Measurements from ENCODE around the gene HYDIN.
"Not testable (repeated sequence)": the region's sequence is repeated elsewhere in the genome, so short reads cannot be mapped to it uniquely, and the experiment has no call there.

The HYDIN gene

DNA sequence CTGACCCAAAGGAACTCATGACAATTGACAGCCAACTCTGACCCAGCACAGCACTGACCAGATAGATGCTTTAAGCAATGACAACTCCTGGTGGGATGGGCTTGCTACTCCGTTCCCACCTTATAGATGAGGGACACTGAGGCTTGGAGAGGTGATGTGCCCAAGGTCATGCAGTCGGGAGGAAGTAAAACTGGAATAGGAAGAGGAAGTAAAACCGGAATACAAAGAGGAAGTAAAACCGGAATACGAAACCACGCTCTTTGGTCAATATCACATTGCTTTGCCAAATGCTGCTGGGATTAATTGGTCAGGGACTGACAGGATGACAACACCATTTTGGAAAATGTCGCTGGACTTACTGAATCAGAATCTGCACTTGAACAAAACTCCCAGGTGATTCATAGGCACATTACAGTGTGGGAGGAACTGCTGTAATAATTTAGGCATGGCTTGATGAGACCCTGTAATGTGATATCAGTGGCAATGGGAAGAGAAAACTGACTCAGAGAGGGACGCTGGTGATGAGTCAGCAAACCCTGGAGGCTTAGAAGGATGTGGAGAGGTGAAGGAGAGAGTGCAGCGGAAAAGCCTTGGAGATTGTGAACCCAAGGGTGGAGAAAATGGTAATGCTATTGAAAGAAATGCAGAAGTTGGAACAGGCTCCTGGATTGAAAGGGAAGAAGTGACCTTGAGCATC, 243.4 kb downstream of the HYDIN start:
- DNase-seq, result not testable (repeated sequence)

DNA sequence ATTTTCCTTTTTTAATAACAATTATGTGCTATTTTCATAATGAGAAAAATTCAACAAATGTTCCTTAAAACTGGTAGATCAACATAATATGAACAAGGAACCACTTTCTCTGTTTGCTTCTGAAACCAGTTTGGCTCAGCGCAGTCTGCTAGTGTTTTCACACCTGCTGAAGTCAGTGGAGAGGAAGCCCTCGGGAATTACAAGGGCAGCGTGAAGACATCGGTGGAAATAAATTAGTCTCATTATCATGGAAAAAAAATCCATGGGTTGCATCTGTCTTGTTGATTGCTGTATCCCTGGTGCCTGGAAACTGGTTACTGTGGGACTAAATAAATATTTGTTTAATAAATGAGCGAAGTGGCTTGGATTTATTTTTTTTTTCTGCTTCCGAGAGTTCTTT, 245.8 kb downstream of the HYDIN start:
- not testable (repeated sequence) for DNase-seq

DNA sequence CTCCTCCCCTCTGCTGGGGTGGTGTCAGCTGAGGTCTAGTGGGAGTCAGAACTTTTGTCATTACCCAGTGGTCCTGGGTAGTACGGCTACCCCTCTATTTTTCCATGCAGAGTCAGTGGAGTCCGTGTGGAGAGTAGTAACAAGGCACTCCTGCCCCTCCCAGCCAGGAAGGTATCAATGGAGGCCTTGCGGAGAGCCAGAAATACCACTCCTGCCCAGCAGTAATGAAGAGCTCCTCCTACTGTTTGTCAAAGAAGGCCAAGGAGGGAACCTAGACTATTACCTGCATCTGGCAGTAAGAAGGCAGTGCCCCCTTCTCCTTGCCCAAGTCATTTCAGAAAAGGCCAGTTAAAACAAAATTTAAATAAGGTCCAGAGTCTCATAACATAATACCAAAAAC, 262.2 kb downstream of the HYDIN start:
- not testable (repeated sequence) for DNase-seq

DNA sequence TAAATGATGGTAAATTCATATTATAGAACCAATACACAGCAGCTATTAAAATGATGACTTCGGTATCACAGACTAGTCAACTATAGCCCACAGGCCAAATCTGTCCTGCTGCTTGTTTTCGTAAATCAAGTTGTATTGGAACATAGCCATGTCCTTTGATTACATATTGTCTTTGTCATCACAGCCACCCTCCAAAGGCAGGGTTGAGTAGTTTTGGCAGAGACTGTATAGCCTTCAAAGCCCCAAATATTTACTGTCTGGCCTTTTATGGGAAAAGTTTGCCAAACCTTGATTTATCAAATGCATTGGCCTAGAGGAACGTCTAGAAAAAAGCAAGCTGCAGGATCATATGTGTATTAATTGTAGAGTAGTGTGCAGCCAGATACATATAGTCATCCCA, 270.4 kb downstream of the HYDIN start:
- not testable (repeated sequence) for DNase-seq

DNA sequence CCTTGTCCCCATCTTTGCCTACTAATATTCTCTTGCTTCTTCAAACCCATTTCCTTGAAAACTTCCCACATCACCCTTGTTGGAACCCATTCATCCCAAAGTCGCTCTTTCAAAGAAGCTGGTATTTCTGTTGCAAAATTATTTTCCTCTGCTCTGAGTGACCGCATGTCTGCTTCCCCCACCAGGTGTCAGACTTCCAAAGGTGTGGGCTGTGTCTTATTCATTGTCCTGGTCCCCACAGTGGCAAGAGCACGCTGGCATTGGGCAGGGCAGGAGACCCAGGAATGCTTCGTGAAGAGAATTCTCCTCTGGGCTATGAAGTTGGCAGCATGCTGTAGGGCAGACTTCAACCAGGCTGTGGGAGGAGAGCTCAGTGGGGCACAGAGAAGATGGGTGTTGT, 275.6 kb downstream of the HYDIN start:
- DNase-seq, result not testable (repeated sequence)

DNA sequence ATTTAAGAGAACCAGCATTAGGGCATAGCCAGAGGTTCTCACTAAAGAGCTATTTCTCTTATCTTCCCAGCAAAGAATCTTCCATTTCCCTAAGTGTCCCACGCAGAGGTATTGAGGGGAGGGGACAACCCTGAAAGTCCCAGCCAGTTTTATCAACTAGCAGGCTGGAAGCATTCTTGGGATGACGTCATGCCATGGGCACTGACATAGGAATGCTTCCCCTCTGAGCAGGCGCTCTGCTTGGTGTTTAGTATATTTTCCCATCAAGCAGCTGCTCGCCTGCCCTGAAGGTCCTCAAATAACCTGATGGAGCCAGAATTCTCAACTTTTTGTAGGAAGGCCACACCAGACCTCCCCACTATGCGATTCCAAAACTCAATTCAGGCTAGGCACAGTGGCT, 276.7 kb downstream of the HYDIN start:
- not testable (repeated sequence) for DNase-seq

DNA sequence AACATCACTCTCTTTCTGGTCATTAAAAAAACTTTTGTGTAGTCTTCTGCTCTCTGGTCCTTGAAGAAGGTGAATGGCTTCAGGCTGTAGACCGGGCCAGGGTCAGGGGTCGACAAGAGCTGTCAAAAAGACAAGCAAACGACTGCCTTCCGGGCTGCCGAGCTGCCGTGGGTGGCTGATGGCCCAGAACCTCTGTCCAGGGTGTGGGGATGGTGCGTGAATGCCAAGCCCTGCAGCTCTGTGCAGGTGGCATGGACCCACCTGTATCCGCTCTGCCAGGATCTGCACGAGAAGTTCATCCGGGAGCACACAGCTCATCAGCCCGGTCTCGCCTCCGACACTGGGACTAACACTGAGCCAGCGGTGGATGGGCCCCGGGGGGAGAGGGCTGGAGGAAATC, 287.0 kb downstream of the HYDIN start:
- not testable (repeated sequence) for DNase-seq

DNA sequence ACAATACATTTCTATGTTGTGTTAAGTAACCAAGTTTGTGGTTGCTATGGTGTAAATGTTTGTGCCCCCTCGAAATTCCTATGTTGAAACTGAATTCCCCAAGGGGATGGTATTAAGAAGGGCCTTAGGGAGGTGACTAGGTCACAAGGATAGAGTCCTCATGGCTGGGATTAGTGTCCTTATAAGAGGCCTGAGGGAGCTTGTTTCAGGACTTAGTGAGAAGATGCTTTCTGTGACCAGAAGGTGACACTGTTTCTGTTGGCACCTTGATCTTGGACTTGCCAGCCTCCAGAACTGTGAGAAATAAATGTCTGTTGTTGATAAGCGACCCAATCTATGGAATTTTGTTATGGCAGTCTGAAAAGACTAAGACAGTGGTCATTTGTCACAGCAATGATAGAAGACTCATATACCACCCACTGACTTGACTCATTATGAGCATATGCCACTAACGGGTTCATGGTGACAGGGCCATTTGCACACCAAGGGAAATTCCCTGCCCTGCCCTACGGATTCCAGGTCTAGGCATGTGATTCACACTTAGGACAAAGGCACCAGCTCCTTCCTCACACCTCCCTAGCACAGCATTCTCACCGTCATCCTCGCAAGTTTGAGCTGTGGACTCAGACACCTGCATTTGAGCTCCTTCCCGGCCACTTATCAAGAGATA, 290.7 kb downstream of the HYDIN start:
- not testable (repeated sequence) for DNase-seq

DNA sequence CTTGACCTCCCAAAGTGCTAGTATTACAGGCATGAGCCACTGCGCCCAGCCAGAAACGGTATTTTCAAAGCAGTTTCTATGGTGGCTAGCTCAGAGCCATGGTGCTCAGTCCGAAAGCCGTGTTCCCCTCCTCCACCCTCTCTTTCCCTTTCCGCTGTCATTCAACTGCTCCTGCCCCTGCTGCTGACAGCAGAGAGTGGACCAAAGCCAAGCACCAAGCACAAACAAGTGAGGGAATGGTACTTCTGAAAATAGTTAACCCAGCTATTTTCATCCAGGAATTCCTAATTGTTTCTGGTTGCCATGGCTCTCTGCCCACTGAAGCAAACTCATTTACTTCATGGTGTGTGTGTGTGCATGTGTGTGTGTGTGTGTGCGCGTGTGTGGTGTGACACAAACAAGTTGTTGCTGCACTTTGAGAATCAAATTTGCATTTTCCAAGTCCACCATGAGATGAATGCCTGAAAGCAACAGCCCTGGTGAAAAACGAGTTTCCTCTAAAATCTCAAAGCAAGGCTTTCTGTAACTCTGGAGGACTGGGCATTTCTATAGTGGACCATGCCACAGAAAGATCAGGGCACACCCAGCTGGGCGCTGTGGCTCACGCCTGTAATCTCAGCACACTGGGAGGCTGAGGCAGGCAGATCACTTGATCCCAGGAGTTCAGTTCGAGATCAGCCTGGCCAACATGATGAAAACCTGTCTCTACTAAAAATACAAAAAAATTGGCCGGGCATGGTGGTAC, 293.6 kb downstream of the HYDIN start:
- DNase-seq, result not testable (repeated sequence)

DNA sequence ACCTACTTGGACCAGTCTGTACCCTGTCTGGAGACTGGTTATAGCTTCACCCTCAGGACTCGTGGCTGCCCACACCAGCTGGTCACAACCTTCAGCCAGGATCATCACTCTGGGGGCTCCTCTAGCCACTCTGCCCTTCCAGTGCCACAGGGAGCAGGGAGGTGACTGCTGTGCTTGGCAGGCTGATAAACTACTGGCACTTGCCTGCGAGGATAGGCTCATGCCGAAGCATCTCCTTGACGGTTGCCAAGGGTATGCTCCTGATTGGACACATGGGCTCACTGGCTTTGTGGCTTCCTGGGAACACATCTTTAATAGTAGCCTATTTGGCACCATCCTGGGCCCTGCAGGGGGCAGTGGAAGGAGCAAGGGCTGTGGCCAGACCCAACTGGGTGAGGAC, 295.2 kb downstream of the HYDIN start:
- not testable (repeated sequence) for DNase-seq

DNA sequence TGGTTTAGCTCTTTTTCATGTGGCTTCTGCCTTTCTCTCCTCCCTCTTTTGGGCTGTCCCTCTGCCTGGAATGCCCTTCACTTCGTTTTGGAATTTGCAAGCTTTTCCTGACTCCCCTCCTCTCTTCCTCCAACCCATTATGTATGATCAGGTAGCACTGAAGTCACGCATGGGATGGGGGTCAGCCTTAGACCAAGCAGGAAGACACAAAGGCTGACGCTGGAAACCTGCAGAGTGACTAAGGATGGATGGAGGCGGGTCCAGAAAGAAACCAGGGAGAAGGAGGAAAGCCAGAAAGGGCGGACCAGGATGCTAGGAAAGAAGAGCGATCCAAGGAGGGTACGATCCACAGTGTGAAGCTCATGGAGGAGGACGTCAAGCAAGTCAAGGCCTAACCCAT, 296.8 kb downstream of the HYDIN start:
- not testable (repeated sequence) for DNase-seq

DNA sequence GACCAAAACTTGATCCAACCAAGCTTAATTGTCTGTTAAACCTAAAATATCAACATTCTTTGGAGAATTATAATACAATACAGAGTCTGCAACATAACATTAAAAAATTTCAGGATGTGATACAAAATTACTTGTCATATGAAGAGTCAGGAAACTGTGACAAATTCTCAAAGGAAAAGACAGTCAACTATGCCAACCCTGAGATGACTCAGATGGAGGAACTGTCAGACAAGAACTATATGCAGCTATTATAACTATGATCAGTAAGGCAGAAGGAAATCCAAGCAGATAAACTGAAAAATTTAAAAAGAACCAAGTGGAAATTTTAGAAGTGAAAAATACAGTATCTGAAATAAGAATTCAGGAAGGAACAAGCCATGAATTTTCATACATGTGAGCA, 299.8 kb downstream of the HYDIN start:
- DNase-seq, result not testable (repeated sequence)

DNA sequence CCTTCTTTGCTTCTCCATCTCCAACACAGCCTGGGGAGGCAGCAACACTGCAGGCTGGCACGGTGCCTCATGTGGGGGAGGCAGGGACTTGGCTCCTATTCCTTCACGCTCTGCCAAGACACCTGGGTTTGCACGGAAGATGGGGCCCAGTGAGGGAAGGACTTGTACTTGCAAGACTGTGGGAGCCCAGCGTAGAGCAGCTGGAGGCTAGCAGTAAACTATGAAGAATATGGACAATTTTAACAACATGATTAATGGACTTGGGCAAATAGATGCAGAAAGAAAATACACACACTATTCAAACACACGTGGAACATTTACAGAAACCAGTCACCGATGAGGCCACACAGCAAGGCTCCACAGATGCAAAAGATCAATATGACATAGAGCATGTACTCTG, 308.4 kb downstream of the HYDIN start:
- not testable (repeated sequence) for DNase-seq

DNA sequence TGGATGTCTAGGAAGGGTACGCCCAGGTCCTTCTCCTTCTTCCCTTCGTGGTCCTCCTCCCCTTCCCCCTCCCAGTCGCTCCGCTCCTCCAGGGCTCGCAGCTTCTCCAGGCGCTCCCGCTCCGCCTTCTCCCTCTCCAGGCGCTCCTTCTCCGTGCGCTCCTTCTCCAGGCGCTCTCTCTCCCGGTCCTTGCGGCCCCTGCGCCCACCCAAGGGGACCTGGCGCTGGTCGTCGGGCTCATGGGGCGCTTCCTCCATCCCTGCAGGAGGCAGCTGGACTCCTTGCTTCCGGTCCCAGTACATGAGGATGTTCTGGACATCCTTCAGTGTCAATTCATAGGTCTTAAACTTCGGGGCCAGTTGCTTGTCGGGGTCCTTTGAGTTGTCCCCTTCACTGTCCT, 309.9 kb downstream of the HYDIN start:
- DNase-seq, result not testable (repeated sequence)

DNA sequence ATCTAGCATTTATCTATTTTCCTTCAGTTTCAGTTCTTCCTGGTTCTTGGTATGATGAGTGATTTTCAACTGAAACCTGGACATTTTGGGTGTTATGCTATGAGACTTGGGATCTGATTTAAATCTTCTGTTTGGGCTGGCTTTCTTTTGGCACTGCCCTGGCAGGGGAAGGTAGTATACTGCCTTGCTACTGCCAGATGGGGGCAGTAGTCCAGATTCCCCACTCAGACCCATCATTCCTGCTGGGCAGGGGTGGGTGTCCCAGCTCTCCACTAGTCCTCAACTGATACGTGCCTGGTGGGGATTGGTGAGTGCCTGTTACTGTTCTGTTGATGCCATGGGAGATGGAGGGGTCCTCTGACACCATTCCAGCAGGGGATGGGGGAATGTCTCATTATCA, 342.3 kb downstream of the HYDIN start:
- not testable (repeated sequence) for DNase-seq

DNA sequence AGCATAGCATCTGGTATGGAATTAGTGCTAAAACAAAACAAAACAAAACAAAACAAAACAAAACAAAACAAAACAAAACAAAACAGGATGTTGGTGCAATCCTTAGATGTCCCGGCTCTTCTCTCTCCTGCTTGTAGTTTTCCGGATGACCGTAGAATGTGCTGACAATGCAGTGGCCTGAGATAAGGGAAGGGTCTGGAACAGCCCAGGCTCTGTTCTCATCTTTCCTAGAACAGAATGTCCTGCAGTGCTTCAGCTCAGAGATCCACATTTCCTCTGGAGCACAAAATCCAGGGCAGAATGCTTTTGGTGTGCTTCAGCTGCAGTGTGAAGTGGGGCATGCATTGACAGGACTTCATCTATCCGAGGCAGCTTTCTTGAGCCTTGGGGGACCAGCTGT, 345.9 kb downstream of the HYDIN start:
- not testable (repeated sequence) for DNase-seq

DNA sequence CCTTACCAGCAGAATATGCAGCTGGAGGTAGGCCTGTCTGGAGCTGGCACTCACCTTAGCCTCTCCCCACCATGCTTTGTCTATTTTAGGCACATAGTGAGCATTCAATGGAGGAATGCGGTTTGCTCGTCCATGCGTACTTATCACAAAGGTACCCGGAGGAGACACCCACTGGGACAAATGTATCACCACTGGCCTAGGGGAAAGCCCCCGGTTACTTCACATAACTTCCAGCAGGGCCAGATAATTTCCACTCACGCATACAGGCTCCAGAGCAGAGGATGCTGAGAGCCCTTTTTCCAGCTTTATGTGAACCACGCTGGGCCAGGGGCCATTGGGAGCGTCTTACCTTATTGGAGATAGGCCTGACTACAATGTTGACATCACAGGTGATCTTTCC, 348.2 kb downstream of the HYDIN start:
- DNase-seq, result not testable (repeated sequence)

DNA sequence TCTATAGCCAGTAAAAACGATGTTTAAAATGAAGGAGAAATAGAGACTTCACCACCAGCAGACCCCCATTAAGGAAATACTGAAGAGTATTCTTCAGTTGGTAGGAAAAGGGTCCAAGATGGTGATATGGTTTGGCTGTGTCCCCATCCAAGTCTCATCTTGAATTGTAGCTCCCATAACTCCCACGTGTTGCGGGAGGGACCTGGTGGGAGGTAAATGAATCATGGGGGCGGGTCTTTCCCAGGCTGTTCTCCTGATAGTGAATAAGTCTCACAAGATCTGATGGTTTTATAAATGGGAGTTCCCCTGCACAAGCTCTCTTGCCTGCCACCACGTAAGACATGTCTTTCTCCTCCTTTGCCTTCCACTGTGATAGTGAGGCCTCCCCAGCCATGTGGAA, 352.6 kb downstream of the HYDIN start:
- not testable (repeated sequence) for DNase-seq

DNA sequence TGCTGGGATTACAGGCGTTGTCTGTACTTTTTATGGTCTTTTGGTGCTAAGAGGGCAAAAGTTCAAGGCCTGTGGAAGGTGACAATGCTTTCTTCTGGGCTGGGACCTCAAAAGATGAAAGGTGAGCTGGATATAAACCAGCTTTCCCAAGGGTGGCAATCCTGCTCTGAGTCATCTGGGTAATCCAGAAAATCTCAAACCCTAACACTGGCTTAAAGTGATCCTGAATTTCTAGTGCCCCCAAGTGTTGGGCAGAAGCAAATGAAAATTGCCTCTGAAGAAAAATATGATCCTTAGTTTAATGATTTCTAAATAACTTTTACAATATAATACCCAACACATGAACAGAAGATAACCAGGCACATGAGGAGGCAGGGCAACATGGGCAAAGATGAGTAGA, 354.1 kb downstream of the HYDIN start:
- not testable (repeated sequence) for DNase-seq

DNA sequence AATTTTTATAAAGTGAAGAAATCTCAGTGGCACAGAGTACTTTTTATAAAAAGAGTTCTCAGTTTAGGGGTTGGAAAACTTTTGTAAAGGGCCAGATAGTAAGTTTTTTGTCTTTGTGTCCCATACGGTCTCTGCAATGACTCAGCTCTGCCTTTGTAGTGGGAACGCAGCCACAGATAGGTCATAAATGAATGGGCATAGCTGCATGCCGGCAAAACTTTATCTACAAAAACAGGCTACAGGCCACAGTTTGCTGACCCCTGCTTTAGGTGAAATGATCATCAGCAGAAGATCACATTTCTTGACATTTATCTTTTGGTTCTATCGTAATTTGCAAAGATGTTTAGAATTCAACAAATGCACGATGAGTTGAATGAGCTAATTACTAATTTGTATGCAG, 365.8 kb downstream of the HYDIN start:
- DNase-seq, result not testable (repeated sequence)

DNA sequence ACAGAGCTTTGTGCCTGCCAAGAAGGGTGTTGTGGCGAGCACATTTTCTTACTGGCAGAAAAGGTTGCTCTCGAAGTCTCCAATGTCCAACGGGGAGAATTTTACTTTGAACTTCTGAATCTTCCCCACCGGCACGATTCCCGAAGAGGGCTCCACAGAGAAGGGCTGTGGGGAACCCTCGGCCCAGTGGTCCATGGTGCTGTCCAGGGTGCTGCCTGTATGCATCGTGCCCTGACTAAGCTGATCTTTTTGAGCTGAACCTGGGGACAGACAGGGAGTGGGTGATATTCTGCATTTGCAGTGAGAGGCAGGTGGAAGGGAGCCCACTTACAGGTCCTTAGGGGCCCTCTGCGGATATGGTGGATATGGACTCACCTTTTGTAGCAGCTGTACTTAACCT, 368.5 kb downstream of the HYDIN start:
- not testable (repeated sequence) for DNase-seq

DNA sequence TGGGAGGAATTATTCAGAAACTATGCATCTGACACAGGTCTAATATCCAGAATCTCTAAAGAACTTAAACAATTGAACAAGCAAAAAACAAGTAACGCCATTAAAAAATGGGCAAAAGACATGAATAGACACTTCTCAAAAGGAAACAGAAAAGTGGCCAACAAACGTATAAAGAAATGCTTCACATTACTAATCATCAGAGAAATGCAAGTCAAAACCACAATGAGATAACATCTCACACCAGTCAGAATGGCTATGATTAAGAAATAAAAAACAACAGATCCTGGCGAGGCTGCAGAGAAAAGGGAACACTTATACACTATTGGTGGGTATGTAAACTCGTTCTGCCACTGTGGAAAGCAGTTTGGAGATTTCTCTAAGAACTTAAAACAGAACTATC, 379.2 kb downstream of the HYDIN start:
- not testable (repeated sequence) for DNase-seq

DNA sequence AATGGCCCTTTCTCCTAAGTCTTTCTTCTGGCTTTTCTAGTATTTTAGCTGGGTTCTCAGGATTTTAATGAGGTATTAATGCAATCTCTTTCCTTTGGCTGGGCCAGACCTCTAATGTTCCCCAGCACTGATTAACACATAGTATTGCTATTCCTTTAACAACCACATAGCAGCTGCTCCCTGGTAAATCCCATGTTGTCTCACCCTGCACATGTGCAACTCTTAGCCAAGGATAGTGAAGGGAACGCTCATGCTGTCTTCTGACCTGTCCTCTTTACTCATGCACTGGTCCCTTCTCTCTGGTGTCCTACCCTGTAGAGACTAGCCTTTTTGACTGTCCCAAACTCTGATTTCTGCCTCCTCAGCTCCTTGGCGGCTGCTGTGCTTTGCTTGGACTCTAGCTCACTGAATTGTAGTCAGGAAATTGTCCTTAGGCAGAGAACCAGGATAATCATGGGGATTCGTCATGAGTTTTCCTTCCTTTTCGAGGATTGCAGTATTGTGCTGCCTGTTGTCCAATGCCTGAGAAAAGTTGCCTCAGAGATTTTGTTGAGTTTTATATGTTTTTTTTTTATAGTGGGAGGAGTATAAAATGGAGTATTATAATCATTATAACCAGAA, 406.9 kb downstream of the HYDIN start:
- not testable (repeated sequence) for DNase-seq

All from activated CD8-positive, alpha-beta memory T cell treated with anti-CD3 and anti-CD28 coated beads, Interleukin-2, amount 50 U/mL, for 48 hours (primary cell).